K562 (cell line): Measurements from ENCODE around the gene PGAP2. TPM values are rescaled to one million over a fixed set of nuclear protein-coding genes. Genes with fewer than 3 reads are reported as not detected.

Source experiments
- SPI1 ChIP-seq: IDR thresholded peaks from 2 replicates; pipeline ENCODE4 v1.6.1; 2011; ENCODE audit warnings: low read depth, low read length, control low read depth, borderline replicate concordance
- TEAD4 ChIP-seq, 2 experiments: sonication (generic) in 1 of 2; formaldehyde crosslinking in 1 of 2; IDR thresholded peaks; 2 replicates each; pipeline versions ENCODE4 v1.6.1 to v1.8.0; 2012 to 2022; ENCODE audit warnings: borderline replicate concordance in 1 of 2, inconsistent platforms in 1 of 2, low read length in 1 of 2, mild to moderate bottlenecking in 1 of 2, missing genetic modification reagents in 1 of 2
- polyA plus RNA-seq, 8 experiments: library from polyadenylated mRNA; depleted of rRNA in 4 of 8; stranded (reverse) in 5 of 8; unstranded in 3 of 8; fragments of >200 nt; fragmentation: Nextera tagmentation in 2 of 8; fragmentation: Illumina TruSeq in 1 of 8; extraction: Ambion mirVana in 2 of 8; extraction: Trizol in 1 of 8; gene quantifications; 2 replicates each; pipeline versions ENCODE4 v1.2.1 to v1.2.3, GENCODE V29; 2011 to 2014; ENCODE audit warnings: inconsistent platforms in 1 of 8, missing spikeins in 1 of 8
- total RNA-seq, 7 experiments: library from RNA; depleted of rRNA in 6 of 7; stranded (reverse); fragments of >200 nt in 6 of 7; fragmentation: Illumina TruSeq in 2 of 7; extraction: Trizol in 2 of 7; gene quantifications; 2 replicates each; pipeline versions ENCODE4 v1.2.1 to v1.2.3, GENCODE V29; 2011 to 2021; ENCODE audit warnings: low replicate concordance in 1 of 7
- TF ChIP-seq, protein P1 (sequence below): fragments of 250-450 bp; sonication (Bioruptor Pico); IDR thresholded peaks from 2 replicates; pipeline ENCODE4 v1.4.0; 2020; ENCODE audit warnings: mild to moderate bottlenecking, moderate library complexity, borderline replicate concordance
- TF ChIP-seq, protein P2 (sequence below): fragments of 200-800 bp; sonication (Bioruptor generic); IDR thresholded peaks from 2 replicates; pipeline ENCODE4 v1.6.1; 2016; ENCODE audit warnings: missing genetic modification characterization, missing compliant biosample characterization
- TF ChIP-seq, protein P3 (sequence below): fragments of 450-650 bp; IDR thresholded peaks from 2 replicates; pipeline ENCODE4 v1.6.1; 2016; ENCODE audit warnings: mild to moderate bottlenecking, moderate library complexity

PGAP2 gene
- total and polyA plus RNA-seq, 9 of the 15 experiments (the other 6 are each of a cell fraction or from before 2014, with no cell fraction given) = 17.9 to 47.2 (median 33.7) TPM

DNA sequence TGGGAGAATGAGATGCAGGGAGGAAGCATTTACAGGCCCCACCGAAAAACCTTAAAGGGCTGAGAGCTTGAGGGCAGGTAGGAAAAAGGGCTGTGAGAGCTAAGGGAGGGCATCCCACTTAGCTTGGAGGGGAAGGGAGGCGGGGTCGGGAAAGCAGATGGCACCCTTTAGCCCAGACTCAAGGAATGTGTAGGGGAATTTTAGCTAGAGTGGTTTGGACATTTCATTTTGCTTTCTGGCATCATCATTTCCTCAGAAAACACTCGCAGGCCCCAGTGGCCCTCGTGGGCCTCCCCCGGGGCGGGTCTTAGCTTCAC, 46.3 kb downstream of the PGAP2 start (continued):
- TF ChIP-seq SPI1 = no peak
- TF ChIP-seq, protein P1, sequence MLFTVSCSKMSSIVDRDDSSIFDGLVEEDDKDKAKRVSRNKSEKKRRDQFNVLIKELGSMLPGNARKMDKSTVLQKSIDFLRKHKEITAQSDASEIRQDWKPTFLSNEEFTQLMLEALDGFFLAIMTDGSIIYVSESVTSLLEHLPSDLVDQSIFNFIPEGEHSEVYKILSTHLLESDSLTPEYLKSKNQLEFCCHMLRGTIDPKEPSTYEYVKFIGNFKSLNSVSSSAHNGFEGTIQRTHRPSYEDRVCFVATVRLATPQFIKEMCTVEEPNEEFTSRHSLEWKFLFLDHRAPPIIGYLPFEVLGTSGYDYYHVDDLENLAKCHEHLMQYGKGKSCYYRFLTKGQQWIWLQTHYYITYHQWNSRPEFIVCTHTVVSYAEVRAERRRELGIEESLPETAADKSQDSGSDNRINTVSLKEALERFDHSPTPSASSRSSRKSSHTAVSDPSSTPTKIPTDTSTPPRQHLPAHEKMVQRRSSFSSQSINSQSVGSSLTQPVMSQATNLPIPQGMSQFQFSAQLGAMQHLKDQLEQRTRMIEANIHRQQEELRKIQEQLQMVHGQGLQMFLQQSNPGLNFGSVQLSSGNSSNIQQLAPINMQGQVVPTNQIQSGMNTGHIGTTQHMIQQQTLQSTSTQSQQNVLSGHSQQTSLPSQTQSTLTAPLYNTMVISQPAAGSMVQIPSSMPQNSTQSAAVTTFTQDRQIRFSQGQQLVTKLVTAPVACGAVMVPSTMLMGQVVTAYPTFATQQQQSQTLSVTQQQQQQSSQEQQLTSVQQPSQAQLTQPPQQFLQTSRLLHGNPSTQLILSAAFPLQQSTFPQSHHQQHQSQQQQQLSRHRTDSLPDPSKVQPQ (CRISPR knock-in tag) = no peak
- TF ChIP-seq, protein P2, sequence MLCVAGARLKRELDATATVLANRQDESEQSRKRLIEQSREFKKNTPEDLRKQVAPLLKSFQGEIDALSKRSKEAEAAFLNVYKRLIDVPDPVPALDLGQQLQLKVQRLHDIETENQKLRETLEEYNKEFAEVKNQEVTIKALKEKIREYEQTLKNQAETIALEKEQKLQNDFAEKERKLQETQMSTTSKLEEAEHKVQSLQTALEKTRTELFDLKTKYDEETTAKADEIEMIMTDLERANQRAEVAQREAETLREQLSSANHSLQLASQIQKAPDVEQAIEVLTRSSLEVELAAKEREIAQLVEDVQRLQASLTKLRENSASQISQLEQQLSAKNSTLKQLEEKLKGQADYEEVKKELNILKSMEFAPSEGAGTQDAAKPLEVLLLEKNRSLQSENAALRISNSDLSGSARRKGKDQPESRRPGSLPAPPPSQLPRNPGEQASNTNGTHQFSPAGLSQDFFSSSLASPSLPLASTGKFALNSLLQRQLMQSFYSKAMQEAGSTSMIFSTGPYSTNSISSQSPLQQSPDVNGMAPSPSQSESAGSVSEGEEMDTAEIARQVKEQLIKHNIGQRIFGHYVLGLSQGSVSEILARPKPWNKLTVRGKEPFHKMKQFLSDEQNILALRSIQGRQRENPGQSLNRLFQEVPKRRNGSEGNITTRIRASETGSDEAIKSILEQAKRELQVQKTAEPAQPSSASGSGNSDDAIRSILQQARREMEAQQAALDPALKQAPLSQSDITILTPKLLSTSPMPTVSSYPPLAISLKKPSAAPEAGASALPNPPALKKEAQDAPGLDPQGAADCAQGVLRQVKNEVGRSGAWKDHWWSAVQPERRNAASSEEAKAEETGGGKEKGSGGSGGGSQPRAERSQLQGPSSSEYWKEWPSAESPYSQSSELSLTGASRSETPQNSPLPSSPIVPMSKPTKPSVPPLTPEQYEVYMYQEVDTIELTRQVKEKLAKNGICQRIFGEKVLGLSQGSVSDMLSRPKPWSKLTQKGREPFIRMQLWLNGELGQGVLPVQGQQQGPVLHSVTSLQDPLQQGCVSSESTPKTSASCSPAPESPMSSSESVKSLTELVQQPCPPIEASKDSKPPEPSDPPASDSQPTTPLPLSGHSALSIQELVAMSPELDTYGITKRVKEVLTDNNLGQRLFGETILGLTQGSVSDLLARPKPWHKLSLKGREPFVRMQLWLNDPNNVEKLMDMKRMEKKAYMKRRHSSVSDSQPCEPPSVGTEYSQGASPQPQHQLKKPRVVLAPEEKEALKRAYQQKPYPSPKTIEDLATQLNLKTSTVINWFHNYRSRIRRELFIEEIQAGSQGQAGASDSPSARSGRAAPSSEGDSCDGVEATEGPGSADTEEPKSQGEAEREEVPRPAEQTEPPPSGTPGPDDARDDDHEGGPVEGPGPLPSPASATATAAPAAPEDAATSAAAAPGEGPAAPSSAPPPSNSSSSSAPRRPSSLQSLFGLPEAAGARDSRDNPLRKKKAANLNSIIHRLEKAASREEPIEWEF (CRISPR knock-in tag) = no peak
- TF ChIP-seq, protein P3, sequence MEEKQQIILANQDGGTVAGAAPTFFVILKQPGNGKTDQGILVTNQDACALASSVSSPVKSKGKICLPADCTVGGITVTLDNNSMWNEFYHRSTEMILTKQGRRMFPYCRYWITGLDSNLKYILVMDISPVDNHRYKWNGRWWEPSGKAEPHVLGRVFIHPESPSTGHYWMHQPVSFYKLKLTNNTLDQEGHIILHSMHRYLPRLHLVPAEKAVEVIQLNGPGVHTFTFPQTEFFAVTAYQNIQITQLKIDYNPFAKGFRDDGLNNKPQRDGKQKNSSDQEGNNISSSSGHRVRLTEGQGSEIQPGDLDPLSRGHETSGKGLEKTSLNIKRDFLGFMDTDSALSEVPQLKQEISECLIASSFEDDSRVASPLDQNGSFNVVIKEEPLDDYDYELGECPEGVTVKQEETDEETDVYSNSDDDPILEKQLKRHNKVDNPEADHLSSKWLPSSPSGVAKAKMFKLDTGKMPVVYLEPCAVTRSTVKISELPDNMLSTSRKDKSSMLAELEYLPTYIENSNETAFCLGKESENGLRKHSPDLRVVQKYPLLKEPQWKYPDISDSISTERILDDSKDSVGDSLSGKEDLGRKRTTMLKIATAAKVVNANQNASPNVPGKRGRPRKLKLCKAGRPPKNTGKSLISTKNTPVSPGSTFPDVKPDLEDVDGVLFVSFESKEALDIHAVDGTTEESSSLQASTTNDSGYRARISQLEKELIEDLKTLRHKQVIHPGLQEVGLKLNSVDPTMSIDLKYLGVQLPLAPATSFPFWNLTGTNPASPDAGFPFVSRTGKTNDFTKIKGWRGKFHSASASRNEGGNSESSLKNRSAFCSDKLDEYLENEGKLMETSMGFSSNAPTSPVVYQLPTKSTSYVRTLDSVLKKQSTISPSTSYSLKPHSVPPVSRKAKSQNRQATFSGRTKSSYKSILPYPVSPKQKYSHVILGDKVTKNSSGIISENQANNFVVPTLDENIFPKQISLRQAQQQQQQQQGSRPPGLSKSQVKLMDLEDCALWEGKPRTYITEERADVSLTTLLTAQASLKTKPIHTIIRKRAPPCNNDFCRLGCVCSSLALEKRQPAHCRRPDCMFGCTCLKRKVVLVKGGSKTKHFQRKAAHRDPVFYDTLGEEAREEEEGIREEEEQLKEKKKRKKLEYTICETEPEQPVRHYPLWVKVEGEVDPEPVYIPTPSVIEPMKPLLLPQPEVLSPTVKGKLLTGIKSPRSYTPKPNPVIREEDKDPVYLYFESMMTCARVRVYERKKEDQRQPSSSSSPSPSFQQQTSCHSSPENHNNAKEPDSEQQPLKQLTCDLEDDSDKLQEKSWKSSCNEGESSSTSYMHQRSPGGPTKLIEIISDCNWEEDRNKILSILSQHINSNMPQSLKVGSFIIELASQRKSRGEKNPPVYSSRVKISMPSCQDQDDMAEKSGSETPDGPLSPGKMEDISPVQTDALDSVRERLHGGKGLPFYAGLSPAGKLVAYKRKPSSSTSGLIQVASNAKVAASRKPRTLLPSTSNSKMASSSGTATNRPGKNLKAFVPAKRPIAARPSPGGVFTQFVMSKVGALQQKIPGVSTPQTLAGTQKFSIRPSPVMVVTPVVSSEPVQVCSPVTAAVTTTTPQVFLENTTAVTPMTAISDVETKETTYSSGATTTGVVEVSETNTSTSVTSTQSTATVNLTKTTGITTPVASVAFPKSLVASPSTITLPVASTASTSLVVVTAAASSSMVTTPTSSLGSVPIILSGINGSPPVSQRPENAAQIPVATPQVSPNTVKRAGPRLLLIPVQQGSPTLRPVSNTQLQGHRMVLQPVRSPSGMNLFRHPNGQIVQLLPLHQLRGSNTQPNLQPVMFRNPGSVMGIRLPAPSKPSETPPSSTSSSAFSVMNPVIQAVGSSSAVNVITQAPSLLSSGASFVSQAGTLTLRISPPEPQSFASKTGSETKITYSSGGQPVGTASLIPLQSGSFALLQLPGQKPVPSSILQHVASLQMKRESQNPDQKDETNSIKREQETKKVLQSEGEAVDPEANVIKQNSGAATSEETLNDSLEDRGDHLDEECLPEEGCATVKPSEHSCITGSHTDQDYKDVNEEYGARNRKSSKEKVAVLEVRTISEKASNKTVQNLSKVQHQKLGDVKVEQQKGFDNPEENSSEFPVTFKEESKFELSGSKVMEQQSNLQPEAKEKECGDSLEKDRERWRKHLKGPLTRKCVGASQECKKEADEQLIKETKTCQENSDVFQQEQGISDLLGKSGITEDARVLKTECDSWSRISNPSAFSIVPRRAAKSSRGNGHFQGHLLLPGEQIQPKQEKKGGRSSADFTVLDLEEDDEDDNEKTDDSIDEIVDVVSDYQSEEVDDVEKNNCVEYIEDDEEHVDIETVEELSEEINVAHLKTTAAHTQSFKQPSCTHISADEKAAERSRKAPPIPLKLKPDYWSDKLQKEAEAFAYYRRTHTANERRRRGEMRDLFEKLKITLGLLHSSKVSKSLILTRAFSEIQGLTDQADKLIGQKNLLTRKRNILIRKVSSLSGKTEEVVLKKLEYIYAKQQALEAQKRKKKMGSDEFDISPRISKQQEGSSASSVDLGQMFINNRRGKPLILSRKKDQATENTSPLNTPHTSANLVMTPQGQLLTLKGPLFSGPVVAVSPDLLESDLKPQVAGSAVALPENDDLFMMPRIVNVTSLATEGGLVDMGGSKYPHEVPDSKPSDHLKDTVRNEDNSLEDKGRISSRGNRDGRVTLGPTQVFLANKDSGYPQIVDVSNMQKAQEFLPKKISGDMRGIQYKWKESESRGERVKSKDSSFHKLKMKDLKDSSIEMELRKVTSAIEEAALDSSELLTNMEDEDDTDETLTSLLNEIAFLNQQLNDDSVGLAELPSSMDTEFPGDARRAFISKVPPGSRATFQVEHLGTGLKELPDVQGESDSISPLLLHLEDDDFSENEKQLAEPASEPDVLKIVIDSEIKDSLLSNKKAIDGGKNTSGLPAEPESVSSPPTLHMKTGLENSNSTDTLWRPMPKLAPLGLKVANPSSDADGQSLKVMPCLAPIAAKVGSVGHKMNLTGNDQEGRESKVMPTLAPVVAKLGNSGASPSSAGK = peak; percentile 41; the same call in 1 of the 2 replicates
- 0 out of 2 replicates have a peak, but pooled peaks have one; percentile 14 for TF ChIP-seq TEAD4 (IDR thresholded peaks at IDR 0.05; ENCODE audit: low read length)
- TF ChIP-seq TEAD4 (CRISPR knock-in tag; IDR thresholded peaks at IDR 0.05; ENCODE audit: borderline replicate concordance) = no peak
